GM19328 (cell line): Measurements from ENCODE around the gene DAAM2.

Source experiments
- ATAC-seq: cut with Tn5 transposase; IDR thresholded peaks from one replicate; pipeline ENCODE4 v1.9.1; 2021; ENCODE audit warnings: mild to moderate bottlenecking, moderate library complexity; ENCODE audit not compliant: unreplicated experiment

DAAM2 gene

GRCh38 chr6:39947611-39948068 is 155.5 kb downstream of the DAAM2 start:
- no peak for ATAC-seq

- ATAC-seq: no peak
These were observed 156.1 kb downstream of the DAAM2 start for GRCh38 chr6:39948199-39948791.

GRCh38 chr6:39950125-39950720 is 158.0 kb downstream of the DAAM2 start:
- ATAC-seq: no peak

GRCh38 chr6:39951191-39951590 is 159.0 kb downstream of the DAAM2 start:
- ATAC-seq: no peak

- ATAC-seq: no peak
These were observed 159.5 kb downstream of the DAAM2 start for GRCh38 chr6:39951716-39952115.

GRCh38 chr6:39952167-39952566 is 160.0 kb downstream of the DAAM2 start:
- ATAC-seq: no peak

GRCh38 chr6:39953076-39953618 is 161.0 kb downstream of the DAAM2 start:
- ATAC-seq: no peak
